AG04450 (cell line): ENCODE data around the gene OR52E1. TPM values are rescaled to one million over a fixed set of nuclear protein-coding genes. Genes with fewer than 3 reads are reported as not detected.
"Not testable (repeated sequence)": the region's sequence is repeated elsewhere in the genome, so short reads cannot be mapped to it uniquely, and the experiment has no call there.

Experiments used
- CTCF ChIA-PET: fragments of 300-600, 350-600 bp; formaldehyde crosslinking; extraction: SDS; loops from one replicate; lab custom pipeline; 2022; ENCODE audit warnings: antibody characterized with exemption, inconsistent platforms; lab: Charles Lee
- POLR2A ChIA-PET: fragments of 350-600 bp; formaldehyde crosslinking; extraction: SDS; loops from one replicate; lab custom pipeline; 2021; ENCODE audit warnings: antibody characterized with exemption, inconsistent platforms; lab: Yijun Ruan, JAX
- DNase-seq: peaks from one replicate; pipeline ENCODE4 v3.0.0-alpha.2; 2011; ENCODE audit warnings: low read depth, low spot score
- H3K27ac ChIP-seq: one replicate; pipeline ENCODE4 v1.5.1; 2012; ENCODE audit warnings: low read depth, low read length, control low read depth
- H3K27me3 ChIP-seq: one replicate; pipeline ENCODE4 v1.6.0; 2012; ENCODE audit warnings: low read length; ENCODE audit not compliant: control insufficient read depth, insufficient read depth
- H3K4me3 ChIP-seq: 2 replicates; pipeline ENCODE4 v1.5.1; 2011; ENCODE audit warnings: mild to moderate bottlenecking, low read depth, low read length, control low read depth
- H3K9me3 ChIP-seq: 2 replicates; pipeline ENCODE4 v1.5.1; 2012; ENCODE audit warnings: low read length; ENCODE audit not compliant: control insufficient read depth, insufficient read depth
- polyA plus RNA-seq: library from polyadenylated mRNA; depleted of rRNA; stranded (reverse); fragments of >200 nt; gene quantifications from 2 replicates; pipeline ENCODE4 v1.2.3, GENCODE V29; 2011
- TF ChIP-seq, protein P1 (sequence below): IDR thresholded peaks from 2 replicates; pipeline ENCODE4 v1.5.1; 2011; ENCODE audit warnings: low read depth, low read length, control low read depth, inconsistent platforms

The OR52E1 gene
- polyA plus RNA-seq, 1 experiment, result not detected

DNA sequence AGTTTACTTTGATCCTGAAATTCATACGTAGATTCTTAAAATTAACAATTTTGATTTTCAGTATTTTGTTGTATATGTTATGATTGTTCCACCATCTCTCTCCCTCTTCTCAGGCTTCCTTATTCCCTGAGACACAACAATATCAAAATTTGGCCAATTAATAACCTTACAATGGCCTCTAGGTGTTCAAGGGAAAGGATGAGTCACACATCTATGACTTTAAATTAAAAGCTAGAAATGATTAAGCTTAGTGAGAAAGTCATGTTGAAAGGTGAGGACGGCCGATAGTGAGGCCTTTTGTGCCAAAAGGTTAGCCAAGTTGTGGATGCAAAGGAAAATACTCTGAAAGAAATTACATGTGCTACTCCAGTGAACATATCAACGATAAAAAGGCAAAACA is 28.5 kb upstream of the OR52E1 start:
- Histone ChIP-seq H3K27me3 (no peaks in the 10 kb centered on the region), H3K27ac (no peak overlapping the region), H3K9me3 (no peaks in the 10 kb centered on the region), H3K4me3 (no peak overlapping the region)
- ChIA-PET CTCF (interaction anchor here (1.2 kb wide), 1 partner anchor 97 kb away, joined by 4 read pairs; the partner anchor contains the start of gene OR52A5), POLR2A (no interaction called here)
- DNase-seq, result no peak
- TF ChIP-seq, protein P1, sequence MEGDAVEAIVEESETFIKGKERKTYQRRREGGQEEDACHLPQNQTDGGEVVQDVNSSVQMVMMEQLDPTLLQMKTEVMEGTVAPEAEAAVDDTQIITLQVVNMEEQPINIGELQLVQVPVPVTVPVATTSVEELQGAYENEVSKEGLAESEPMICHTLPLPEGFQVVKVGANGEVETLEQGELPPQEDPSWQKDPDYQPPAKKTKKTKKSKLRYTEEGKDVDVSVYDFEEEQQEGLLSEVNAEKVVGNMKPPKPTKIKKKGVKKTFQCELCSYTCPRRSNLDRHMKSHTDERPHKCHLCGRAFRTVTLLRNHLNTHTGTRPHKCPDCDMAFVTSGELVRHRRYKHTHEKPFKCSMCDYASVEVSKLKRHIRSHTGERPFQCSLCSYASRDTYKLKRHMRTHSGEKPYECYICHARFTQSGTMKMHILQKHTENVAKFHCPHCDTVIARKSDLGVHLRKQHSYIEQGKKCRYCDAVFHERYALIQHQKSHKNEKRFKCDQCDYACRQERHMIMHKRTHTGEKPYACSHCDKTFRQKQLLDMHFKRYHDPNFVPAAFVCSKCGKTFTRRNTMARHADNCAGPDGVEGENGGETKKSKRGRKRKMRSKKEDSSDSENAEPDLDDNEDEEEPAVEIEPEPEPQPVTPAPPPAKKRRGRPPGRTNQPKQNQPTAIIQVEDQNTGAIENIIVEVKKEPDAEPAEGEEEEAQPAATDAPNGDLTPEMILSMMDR, result no peak

DNA sequence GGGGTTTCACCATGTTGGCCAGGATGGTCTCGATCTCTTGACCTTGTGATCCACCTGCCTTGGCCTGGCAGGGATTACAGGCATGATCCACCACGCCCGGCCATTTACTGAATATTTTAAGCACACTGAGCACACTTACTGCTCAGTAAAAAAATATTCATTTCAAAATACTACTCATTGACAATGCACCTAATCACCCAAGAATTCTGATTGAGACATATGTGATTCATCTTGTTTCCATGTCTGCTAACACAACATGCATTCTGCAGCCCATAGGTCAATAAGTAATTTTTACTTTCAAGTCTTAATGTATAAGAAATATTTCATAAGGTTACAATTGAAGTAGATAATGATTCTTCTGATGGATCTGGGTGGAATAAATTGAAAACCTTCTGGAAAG is 27.3 kb upstream of the OR52E1 start:
- Histone ChIP-seq H3K27ac (no peak overlapping the region), H3K9me3 (no peaks in the 10 kb centered on the region), H3K27me3 (no peaks in the 10 kb centered on the region), H3K4me3 (no peak overlapping the region)
- ChIA-PET POLR2A (no interaction called here), CTCF (no interaction called here)
- TF ChIP-seq, protein P1, result no peak
- no peak for DNase-seq

DNA sequence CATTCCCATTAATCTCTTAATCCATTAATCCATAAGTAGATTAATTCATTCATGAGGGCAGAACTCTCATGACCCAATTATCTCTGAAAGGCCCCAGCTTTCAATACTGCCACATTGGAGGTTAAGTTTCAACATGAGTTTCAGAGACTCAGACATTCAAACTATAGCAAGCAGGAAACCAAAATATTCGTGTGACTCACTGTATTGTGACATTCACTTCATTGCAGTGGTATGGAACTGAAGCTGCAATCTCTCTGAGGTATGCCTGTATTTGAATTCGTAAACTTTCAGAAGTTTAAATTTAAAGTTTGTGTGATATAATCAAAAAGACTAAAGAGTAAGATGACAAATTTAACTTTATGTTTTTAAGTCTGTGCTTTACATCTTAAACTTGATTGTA is 26.0 kb upstream of the OR52E1 start:
- TF ChIP-seq, protein P1, result no peak
- H3K27ac ChIP-seq, result no peak overlapping the region
- POLR2A ChIA-PET, result no interaction called here
- H3K27me3 ChIP-seq, result no peaks in the 10 kb centered on the region
- no peak overlapping the region for H3K4me3 ChIP-seq
- CTCF ChIA-PET, result interaction anchor here (0.6 to 1.4 kb wide), 3 partner anchors 80 to 766 kb away, joined by 3 to 4 read pairs (median 3); no protein-coding TSS in a partner anchor
- no peak for DNase-seq
- H3K9me3 ChIP-seq, result no peaks in the 10 kb centered on the region

DNA sequence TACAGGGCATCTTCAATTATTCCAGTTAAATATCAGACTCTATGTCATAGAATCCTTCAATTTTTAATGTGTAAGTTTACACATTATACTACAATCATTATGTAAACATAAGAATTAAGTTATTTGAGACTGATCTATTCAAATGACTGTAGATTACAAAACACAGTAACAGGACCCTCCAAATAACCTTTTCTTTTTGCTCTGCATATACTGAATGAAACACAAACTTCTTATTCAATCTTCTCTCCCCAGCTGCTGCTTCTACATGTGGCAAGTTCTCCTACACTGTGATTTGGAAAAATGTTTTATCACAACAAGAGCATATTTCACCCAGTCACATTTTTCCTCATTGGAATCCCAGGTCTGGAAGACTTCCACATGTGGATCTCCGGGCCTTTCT is 23.1 kb upstream of the OR52E1 start, which contains the start of gene OR52J3:
TSS of gene OR52J3 (plus strand) at position 301 of the 400 bp plus-strand sequence. CDS start at position 301, 0 bp downstream.
- Histone ChIP-seq H3K27me3 (no peaks in the 10 kb centered on the region), H3K27ac (no peak within 1 kb of the TSS), H3K4me3 (no peak within 1 kb of the TSS), H3K9me3 (no peaks in the 10 kb centered on the region)
- no peak for DNase-seq
- TF ChIP-seq, protein P1, result no peak
- ChIA-PET CTCF (no interaction called here), POLR2A (no interaction called here)

DNA sequence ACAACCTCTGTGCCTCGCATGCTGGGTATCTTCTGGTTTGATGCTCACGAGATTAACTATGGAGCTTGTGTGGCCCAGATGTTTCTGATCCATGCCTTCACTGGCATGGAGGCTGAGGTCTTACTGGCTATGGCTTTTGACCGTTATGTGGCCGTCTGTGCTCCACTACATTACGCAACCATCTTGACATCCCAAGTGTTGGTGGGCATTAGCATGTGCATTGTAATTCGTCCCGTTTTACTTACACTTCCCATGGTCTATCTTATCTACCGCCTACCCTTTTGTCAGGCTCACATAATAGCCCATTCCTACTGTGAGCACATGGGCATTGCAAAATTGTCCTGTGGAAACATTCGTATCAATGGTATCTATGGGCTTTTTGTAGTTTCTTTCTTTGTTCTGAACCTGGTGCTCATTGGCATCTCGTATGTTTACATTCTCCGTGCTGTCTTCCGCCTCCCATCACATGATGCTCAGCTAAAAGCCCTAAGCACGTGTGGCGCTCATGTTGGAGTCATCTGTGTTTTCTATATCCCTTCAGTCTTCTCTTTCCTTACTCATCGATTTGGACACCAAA is 22.5 kb upstream of the OR52E1 start:
- TF ChIP-seq, protein P1, result no peak
- Histone ChIP-seq H3K27ac (no peak overlapping the region), H3K9me3 (no peaks in the 10 kb centered on the region), H3K4me3 (no peak overlapping the region), H3K27me3 (no peaks in the 10 kb centered on the region)
- DNase-seq, result no peak
- POLR2A ChIA-PET, result no interaction called here
- CTCF ChIA-PET, result no interaction called here

DNA sequence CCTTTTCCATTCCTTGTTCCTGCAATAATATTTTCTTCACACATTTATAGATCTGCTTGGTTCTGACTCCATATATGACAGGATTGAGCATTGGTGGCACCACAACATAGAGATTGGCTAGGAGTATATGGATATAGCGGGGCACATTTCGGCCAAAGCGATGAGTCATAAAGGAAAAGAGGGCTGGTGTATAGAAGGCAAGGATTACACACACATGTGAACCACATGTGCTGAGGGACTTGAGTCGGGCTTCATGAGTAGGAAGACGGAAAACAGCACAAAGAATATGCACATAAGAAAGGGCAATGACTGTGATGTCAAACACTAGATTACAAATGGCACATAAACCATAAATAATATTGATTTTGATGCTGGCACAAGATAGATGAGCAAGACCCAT is 10.7 kb upstream of the OR52E1 start:
- H3K27me3 ChIP-seq, H3K27ac ChIP-seq, H3K9me3 ChIP-seq, DNase-seq, H3K4me3 ChIP-seq, POLR2A ChIA-PET, CTCF ChIA-PET: not testable (repeated sequence)
